Mucosa of stomach (tissue), 1 donor: Measurements from ENCODE around the gene CDH16.

ENCODE experiments used
- H3K27me3 ChIP-seq: one replicate; pipeline ENCODE4 v1.7.0; 2013; ENCODE audit warnings: mild to moderate bottlenecking, low read length; ENCODE audit not compliant: control insufficient read depth, insufficient read depth
- H3K36me3 ChIP-seq: one replicate; pipeline ENCODE4 v1.7.0; 2013; ENCODE audit warnings: low read length; ENCODE audit not compliant: control insufficient read depth, insufficient read depth
- H3K4me1 ChIP-seq: one replicate; pipeline ENCODE4 v1.7.0; 2013; ENCODE audit warnings: mild to moderate bottlenecking, low read length; ENCODE audit not compliant: control insufficient read depth, insufficient read depth
- H3K4me3 ChIP-seq: one replicate; pipeline ENCODE4 v1.7.0; 2013; ENCODE audit warnings: low read length
- H3K9ac ChIP-seq: one replicate; pipeline ENCODE4 v1.7.0; 2013; ENCODE audit warnings: mild to moderate bottlenecking, low read length, moderate library complexity
- H3K9me3 ChIP-seq: one replicate; pipeline ENCODE4 v1.7.0; 2013; ENCODE audit warnings: mild to moderate bottlenecking, low read length, moderate library complexity; ENCODE audit not compliant: control insufficient read depth
- donor health status: Pancreatic carcinoma.

Gene CDH16

DNA sequence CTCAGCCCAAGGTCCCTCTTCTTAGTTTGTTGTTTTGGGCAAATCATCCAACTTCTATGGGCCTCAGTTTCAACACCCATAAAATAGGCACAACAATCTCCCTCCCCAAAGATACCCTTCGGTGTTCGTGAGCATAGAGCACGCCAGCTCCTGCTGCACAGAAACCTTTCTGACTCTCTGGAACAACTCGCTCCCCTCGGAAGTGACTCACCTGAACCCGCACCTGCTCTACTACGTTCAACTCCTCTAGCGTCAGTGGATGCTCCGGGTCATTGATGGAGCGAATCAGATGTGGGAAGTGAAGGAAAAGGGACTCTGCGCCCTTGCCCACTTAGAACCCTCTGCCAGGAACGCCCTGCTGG lies 15.1 kb upstream of the CDH16 start:
- peak overlapping the region; percentile 95 for H3K9ac ChIP-seq
- peaks cover 6% of the 10 kb centered on the region for H3K36me3 ChIP-seq
- peak overlapping the region; percentile 88 for H3K4me3 ChIP-seq
- peaks cover 68% of the 10 kb centered on the region for H3K4me1 ChIP-seq
- H3K27me3 ChIP-seq = no peaks in the 10 kb centered on the region
- H3K9me3 ChIP-seq = no peaks in the 10 kb centered on the region

DNA sequence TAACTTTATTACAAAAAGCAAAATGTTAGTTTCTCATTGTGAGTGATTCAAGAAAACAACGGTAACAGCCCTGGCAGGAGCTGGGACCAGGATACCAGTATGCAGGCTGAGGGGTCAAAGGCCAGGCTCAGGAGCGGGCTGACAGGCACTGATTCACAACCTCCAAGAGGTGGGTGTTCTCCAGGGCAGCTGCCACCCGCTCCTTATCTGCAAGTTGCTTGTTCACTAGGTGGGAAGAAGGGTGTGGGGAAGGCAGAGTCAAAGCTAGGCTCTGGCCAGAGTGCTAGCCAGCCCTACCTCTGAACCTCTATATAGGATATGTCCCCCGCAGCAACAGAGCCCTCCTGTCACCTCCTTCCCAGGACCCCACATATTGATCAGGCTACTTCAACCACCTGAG lies 13.4 kb upstream of the CDH16 start:
- Histone ChIP-seq H3K9ac (no peak overlapping the region), H3K9me3 (no peaks in the 10 kb centered on the region), H3K4me1 (peaks cover 57% of the 10 kb centered on the region), H3K36me3 (no peaks in the 10 kb centered on the region), H3K4me3 (no peak overlapping the region), H3K27me3 (no peaks in the 10 kb centered on the region)

DNA sequence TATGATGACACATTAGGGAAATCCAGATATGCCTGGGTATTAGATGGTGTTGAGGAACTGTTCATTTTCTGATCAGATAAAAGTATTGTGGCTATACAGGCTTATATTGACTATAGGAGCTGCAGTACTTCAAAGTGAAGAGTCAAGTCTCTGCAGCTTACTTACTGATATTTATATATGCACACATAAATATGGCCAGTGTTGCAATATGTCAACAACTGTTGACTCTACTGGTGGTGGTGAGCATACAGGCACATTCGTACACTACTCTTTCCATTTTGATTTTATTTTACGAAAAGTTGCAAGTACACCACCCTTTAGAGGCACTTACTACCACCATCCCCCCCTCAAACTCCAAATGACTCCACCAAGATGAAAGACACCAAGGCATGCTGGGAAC lies 13.0 kb upstream of the CDH16 start:
- H3K9ac ChIP-seq = no peak overlapping the region
- H3K4me1 ChIP-seq = peaks cover 53% of the 10 kb centered on the region
- H3K27me3 ChIP-seq = peaks cover 2% of the 10 kb centered on the region
- no peaks in the 10 kb centered on the region for H3K9me3 ChIP-seq
- no peak overlapping the region for H3K4me3 ChIP-seq
- no peaks in the 10 kb centered on the region for H3K36me3 ChIP-seq

DNA sequence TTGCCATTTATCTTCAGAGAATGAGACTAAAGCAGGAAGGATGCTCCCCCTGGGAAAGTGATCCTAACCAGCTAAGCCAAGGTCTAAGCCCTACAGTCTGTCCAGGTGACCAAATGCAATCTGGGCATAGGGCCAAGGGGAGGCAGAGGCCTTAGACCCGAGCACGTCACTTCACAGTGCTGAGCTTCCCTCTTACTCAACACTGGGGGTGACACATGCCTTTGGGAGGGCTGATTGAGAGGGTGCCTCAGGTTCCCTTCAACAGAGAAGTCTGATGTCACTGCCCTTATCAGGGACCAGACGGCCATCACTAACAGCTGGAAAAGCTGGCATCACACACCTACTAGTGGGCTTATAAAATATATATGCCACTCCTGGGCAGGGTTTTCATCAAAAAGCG lies 11.5 kb upstream of the CDH16 start:
- H3K4me1 ChIP-seq = peaks cover 45% of the 10 kb centered on the region

DNA sequence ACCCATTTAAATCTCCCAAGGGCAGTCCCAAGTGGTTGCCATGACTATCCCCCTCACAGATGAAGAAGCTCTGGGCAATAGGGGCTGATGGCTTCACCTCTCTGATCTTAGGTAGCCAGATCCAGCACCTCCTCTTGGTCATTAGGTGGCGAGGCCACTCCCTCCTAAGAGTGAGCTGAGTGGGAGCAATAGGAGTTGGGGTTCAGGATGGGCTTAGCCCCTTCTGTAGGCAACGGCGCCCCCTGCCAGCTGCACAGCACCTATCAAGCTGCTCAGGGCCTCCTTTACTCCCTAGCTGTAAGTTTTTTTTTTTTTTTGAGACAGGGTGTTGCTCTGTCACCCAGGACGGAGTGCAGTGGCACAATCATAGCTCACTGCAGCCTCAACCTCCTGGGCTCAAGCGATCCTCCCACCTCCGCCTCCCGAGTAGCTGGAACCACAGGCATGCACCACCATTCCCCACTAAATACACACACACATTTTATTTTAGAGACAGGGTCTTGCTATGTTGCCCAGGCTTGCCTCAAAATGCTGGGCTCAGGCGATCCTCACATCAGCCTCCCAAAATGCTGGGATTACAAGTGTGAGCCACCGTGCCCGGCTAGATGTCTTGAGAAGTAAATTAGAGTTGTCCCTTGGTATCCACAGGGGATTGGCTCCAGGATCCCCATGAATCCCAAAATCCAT lies 10.2 kb upstream of the CDH16 start:
- Histone ChIP-seq H3K9me3 (no peaks in the 10 kb centered on the region), H3K4me1 (peaks cover 47% of the 10 kb centered on the region), H3K36me3 (no peaks in the 10 kb centered on the region), H3K27me3 (peaks cover 27% of the 10 kb centered on the region), H3K4me3 (no peak overlapping the region), H3K9ac (no peak overlapping the region)

More for the DNA sequence above, 11.5 kb upstream of the CDH16 start:
- H3K4me3 ChIP-seq = no peak overlapping the region
- H3K9ac ChIP-seq = no peak overlapping the region
- no peaks in the 10 kb centered on the region for H3K9me3 ChIP-seq
- peaks cover 17% of the 10 kb centered on the region for H3K27me3 ChIP-seq
- no peaks in the 10 kb centered on the region for H3K36me3 ChIP-seq

DNA sequence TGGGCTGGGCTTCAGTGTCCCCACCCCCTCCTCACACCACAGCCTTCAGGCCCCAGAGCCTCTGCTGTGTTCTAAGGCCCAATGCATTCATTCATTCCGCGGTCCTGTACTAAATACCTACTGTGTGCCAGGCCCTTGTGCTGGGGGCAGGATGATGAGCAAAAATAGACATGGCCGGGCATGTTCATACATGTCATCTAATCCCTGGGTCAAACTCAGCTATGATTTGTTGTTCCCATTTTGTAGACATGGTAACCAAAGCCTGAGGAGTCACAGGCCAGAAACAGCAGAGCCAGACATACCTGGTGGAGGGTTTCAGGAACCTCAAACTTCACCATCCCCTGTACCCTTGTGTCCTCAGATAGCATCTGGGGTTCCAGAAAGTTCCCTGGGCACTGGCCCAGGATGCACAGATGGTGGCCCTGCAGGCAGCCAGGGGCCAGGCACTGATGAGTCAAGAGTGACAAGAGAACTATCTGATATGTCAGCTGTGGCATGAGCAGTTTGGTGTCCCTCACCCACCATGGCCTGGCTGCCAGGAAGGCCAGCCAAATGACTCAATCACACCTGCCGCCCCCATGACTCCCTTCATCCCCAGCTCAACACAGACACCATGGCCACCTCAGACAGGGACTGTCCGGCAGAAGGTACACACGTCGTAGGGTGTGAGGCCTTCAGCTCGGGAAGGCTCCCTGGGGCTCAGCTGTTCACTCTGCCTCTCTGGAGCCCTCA lies 9.4 kb upstream of the CDH16 start:
- Histone ChIP-seq H3K4me1 (peaks cover 44% of the 10 kb centered on the region), H3K36me3 (no peaks in the 10 kb centered on the region), H3K27me3 (peaks cover 35% of the 10 kb centered on the region), H3K4me3 (no peak overlapping the region), H3K9ac (no peak overlapping the region), H3K9me3 (no peaks in the 10 kb centered on the region)

DNA sequence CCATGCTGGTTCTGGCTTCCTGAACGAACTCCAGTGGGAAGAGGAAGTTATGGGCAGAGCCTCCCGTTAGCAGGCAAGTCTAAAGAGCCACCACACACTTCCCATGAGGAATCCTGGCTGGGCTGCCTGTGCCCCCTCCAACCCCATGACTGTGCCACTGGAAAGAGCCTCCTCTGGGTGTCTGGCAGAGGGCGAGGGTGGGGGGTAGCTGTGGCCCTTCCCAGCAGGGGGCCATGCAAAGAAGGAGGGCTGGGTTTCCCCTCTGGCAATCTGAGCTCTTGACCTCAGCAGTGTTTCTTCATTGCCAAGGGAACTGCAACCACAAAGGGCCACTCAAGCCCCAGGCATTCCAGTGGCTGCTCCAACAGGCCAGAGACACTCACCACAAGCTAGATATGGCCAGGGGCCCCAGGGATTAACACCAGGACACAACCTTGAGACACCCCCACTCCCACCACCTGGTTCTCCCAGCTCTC lies 8.3 kb upstream of the CDH16 start:
- Histone ChIP-seq H3K4me1 (peaks cover 34% of the 10 kb centered on the region), H3K9me3 (no peaks in the 10 kb centered on the region), H3K36me3 (no peaks in the 10 kb centered on the region), H3K27me3 (peaks cover 39% of the 10 kb centered on the region), H3K9ac (no peak overlapping the region), H3K4me3 (no peak overlapping the region)

DNA sequence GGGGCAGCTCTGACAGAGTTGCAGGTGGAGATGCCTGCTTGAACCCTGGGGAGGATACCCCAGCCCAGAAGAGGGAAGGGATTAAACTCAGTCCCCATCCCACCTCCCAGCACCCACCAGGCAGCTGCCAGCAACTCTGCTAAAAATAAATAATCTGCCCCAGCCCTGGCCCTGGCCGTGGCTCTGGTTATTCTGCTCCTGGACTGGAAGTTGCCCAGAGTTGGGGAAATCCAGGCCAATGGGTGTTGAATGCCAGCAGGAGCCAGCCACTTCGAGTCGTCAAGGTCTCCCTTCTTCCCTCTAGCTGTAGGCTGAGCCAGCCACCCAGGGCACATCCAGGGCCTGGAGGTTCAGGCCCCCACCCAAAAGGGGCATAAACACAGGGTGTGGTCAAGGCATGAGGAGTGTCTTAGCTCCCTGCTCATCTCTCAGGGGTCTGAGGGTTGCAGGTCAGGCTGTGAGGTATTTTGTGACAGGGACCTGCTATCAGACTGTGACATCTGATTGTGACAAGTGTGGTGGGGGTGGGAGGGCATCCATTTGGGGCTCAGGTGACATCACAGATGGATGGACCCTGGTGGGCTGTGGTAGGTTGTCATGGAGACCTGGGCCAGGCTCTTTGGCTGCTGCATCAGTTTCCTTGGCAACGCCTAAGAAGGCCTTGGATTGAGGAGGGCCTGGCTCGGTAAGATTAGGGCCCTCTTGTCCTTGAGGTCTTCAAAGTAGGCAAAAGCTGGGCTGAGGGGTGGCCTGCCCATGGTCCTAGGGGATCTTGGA lies 7.7 kb upstream of the CDH16 start:
- Histone ChIP-seq H3K9ac (no peak overlapping the region), H3K4me3 (no peak overlapping the region), H3K9me3 (no peaks in the 10 kb centered on the region)

DNA sequence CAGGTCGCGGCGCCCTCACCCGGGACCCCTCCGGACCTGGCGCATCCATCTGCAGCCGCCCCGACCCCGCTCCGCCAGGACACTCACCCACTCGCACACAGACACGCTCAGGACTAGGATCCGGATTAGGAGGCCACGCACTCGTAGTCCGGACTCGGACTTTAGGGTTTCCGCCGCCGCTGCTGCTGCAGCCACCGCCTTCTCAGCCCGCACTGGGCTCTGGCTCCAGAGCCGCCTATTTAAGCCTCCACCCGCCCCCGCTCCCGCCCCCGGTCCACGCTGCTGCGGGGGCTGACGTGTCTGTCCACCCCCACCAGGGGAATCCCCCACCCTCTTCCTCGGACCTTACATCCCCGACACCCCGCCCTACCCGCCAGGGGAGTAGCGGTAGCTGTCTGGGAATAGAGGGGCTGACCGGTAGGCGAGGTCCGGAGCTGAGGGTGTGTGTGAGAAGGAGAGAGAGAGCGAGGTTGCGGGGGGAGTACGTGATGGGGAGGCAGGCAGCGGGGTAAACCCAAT lies 6.7 kb upstream of the CDH16 start, which contains the start of gene RRAD:
RRAD (minus strand) TSS at position 214 of the 519 bp plus-strand sequence. CDS start 356 bp downstream, outside the sequence.
- Histone ChIP-seq H3K4me3 (no peak within 1 kb of the TSS), H3K4me1 (peaks cover 23% of the 10 kb centered on the region), H3K36me3 (no peaks in the 10 kb centered on the region), H3K9me3 (no peaks in the 10 kb centered on the region), H3K27me3 (peaks cover 47% of the 10 kb centered on the region), H3K9ac (no peak within 1 kb of the TSS)

More for the DNA sequence above, 7.7 kb upstream of the CDH16 start:
- Histone ChIP-seq H3K27me3 (peaks cover 43% of the 10 kb centered on the region), H3K4me1 (peaks cover 27% of the 10 kb centered on the region), H3K36me3 (no peaks in the 10 kb centered on the region)

DNA sequence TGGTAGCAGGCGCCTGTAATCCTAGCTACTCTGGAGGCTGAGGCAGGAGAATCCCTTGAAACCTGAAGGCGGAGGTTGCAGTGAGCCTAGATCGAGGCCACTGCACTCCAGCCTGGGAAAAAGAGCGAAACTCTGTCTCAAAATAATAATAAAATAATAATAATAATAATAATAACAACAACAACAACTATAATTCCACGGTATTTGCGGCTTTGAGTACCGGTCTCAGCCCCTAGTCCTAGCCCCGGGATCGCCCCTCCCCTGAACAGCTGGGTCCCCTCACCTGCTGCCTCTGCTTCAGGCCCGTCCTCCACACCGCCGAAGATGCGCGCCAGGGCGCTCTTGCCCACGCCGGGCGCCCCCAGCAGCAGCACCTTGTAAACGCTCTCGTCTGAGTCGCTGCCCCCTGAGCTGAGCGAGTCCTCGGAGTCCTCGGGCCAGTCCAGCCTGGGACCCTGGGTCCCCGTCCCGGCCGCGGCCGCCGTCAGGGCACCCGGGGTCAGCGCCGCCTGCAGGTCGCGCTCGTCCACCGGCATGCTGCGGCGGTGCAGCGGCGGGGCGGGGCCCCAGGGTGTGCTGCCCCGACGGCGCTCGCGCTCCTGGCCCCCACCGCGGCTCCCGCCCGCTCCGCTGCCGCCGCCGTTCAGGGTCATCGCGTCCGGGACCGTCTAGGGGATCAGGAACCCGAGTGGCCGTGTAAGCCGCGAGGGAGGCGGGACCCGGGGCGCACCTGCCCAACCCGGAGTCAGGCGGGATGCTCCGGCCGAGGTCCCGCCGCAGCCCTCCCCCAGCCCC lies 6.0 kb upstream of the CDH16 start:
- no peaks in the 10 kb centered on the region for H3K36me3 ChIP-seq
- no peaks in the 10 kb centered on the region for H3K9me3 ChIP-seq
- H3K4me3 ChIP-seq = no peak overlapping the region
- H3K27me3 ChIP-seq = peaks cover 47% of the 10 kb centered on the region
- peaks cover 17% of the 10 kb centered on the region for H3K4me1 ChIP-seq
- H3K9ac ChIP-seq = no peak overlapping the region

DNA sequence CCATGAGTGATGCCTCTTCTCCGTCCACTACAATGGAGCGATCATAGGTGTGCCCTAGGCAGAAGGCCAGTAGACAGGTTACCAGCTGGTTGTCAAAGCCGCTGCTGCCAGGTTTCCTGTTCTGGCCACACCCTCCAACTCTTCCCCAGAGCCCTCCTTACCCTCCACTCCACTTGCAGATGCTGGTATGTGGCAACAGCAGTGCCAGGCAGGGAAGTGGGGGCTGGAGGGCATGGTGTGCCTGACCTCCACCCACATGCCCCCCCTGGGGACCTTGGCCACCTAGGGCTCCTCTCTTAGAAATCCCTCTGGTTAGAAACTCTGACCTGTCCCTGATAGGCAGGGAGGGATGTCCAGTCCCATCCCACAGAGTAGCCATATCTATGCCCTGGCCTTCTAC lies 5.2 kb upstream of the CDH16 start:
- Histone ChIP-seq H3K9ac (peak overlapping the region; percentile 34), H3K4me1 (peaks cover 24% of the 10 kb centered on the region), H3K36me3 (no peaks in the 10 kb centered on the region), H3K9me3 (no peaks in the 10 kb centered on the region), H3K27me3 (peaks cover 47% of the 10 kb centered on the region), H3K4me3 (no peak overlapping the region)
